Dermis lymphatic vessel endothelial cell (primary cell): ENCODE data around the gene TTC7B. TPM values are rescaled to one million over a fixed set of nuclear protein-coding genes. Genes with fewer than 3 reads are reported as not detected.

ENCODE experiments used
- total RNA-seq: library from RNA; depleted of rRNA; stranded (reverse); fragments of >200 nt; gene quantifications from 2 replicates; pipeline ENCODE4 v1.2.1, GENCODE V29; 2014

TTC7B gene, protein sequence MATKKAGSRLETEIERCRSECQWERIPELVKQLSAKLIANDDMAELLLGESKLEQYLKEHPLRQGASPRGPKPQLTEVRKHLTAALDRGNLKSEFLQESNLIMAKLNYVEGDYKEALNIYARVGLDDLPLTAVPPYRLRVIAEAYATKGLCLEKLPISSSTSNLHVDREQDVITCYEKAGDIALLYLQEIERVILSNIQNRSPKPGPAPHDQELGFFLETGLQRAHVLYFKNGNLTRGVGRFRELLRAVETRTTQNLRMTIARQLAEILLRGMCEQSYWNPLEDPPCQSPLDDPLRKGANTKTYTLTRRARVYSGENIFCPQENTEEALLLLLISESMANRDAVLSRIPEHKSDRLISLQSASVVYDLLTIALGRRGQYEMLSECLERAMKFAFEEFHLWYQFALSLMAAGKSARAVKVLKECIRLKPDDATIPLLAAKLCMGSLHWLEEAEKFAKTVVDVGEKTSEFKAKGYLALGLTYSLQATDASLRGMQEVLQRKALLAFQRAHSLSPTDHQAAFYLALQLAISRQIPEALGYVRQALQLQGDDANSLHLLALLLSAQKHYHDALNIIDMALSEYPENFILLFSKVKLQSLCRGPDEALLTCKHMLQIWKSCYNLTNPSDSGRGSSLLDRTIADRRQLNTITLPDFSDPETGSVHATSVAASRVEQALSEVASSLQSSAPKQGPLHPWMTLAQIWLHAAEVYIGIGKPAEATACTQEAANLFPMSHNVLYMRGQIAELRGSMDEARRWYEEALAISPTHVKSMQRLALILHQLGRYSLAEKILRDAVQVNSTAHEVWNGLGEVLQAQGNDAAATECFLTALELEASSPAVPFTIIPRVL
- 17.0 and 23.7 TPM in 2 replicates for total RNA-seq

DNA sequence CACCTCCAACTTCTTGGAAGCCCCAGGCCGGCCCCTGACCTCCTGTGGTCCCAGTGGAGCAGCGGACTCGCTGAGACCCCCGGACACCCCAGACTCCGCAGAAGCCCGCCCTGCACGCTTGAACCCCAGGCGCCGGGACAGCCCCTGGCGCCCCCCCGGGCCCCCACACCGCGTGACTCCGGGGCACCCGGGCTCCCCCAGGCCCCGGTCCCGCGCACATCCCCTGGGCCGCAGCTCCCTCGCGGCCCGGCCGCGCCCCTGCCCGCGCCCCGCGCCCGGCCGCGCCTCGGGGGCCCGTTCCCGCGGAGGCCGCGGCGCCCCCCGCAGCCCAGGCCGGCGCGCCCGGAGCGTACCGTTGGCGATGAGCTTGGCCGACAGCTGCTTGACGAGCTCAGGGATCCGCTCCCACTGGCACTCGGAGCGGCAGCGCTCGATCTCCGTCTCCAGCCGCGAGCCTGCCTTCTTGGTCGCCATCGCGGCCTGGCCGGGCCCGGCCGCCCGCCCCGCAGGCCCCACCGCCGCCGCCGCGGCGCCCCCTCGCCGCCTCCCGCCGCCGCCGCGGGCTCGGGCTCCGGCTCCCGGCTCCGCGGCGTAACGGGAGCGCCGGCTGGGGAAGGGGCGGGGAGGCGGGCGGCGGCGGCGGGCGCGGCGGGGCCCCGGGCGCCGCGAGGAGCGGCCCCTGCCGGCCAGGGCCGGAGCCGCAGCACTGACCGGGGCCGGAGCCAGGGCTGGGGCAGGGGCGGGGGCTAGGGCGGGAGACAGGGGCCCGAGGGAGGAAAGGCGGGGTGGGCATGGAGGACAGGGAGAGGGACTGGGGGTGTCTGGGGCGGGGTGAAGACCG lies at the start of gene TTC7B:
Gene TTC7B, minus strand, starts transcription at position 609 of the 841 bp plus-strand sequence. Its CDS starts 135 bp downstream, at position 474.

Other genes with a start within 250 kb of the TTC7B start
- gene RPS6KA5, start 244.2 kb upstream of the TTC7B start, total RNA-seq, result 4.1 and 8.8 TPM in 2 replicates